Measurements from ENCODE around the gene CALY. TPM values are rescaled to one million over a fixed set of nuclear protein-coding genes. Genes with fewer than 3 reads are reported as not detected.

The CALY gene
- total RNA-seq, 1 experiment from 2014 or later: 0.47 TPM

DNA sequence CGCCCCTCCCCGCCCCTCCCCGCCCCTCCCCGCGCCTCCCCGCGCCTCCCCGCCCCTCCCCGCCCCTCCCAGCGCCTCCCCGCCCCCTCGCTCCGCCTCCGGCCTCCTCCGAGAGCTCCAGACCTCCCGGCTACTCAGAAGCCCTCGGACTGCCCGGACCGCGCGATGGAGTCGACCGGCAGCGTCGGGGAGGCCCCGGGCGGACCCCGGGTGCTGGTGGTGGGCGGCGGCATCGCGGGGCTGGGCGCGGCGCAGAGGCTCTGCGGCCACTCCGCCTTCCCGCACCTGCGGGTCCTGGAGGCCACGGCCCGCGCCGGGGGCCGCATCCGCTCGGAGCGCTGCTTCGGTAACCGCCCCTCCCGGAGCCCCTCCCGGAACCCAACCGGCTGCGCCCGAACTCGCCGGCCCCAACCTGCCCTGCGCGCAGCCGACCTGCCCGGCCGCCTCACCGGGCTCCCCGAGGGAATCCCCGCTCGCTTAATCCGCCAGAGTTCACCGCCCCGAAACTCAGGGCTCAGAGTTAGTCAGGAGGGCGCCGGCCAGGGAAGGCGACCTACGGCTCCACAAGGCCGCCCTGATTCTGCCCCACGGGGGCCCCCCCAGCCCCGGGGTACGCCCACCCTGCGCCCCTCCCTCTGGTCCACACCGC, 42.6 kb upstream of the CALY start, which contains the start of gene PAOX:
PAOX (plus strand) TSS at position 111 of the 649 bp plus-strand sequence; CDS start at position 166, 55 bp downstream.
- H4K20me1 ChIP-seq (ENCODE audit: insufficient read depth): no peaks in the 10 kb centered on the region
- H3K27ac ChIP-seq (ENCODE audit: low read depth, low read length): peak within 1 kb of the TSS; percentile 42; the same call in 1 of the 2 replicates
- H3K4me1 ChIP-seq (ENCODE audit: control insufficient read depth in 1 of 2, insufficient read depth in 2 of 2, low read length in 2 of 2): peaks cover 0 to 6% of the 10 kb centered on the region in 2 experiments; a peak in 1 of 4 replicates
- H3K27me3 ChIP-seq (ENCODE audit: insufficient read depth, low read length): no peaks in the 10 kb centered on the region
- BruUV-seq (replicated peaks): no TSS peak
- DNase-seq (ENCODE audit: low read depth, low spot score) (no peak), ATAC-seq (peak; percentile 75)
- intact Hi-C loops (cut with micrococcal nuclease): no loop called here
- H3K4me2 ChIP-seq (ENCODE audit: low read length): peak within 1 kb of the TSS; percentile 80
- no peaks in the 10 kb centered on the region for H3K79me2 ChIP-seq (ENCODE audit: insufficient read depth, low read length)
- no peaks in the 10 kb centered on the region for H3K36me3 ChIP-seq (ENCODE audit: control insufficient read depth in 1 of 2, insufficient read depth in 2 of 2, low read length in 2 of 2)
- H2AFZ ChIP-seq (ENCODE audit: low read depth, low read length, poor library complexity, severe bottlenecking): no peak within 1 kb of the TSS
- peak within 1 kb of the TSS; percentile 35 for H3K9ac ChIP-seq (ENCODE audit: low read length)
- ChIA-PET RAD21 (ENCODE audit: low non-redundant PET in 1 of 2, low total read pairs in 2 of 2, uncharacterized antibody in 2 of 2, unreplicated experiment in 2 of 2) (no interaction called here), POLR2A (no interaction called here), CTCF (no interaction called here)
- TF ChIP-seq POLR2AphosphoS5 (IDR thresholded peaks at IDR 0.05; ENCODE audit: low read depth, low read length) (peak; percentile 71), CEBPB (IDR thresholded peaks at IDR 0.05; ENCODE audit: low read depth) (no peak), SP1 (IDR thresholded peaks at IDR 0.05; ENCODE audit: low read depth) (no peak), EZH2phosphoT487 (IDR thresholded peaks at IDR 0.05; ENCODE audit: borderline replicate concordance) (no peak), SIN3A (IDR thresholded peaks at IDR 0.05; ENCODE audit: low read depth) (0 out of 2 replicates have a peak, but pooled peaks have one; percentile 31)
- peak within 1 kb of the TSS; percentile 43 to 55 for H3K4me3 ChIP-seq (replicated peaks in 1 of 2; ENCODE audit: low read depth in 1 of 2, low read length in 2 of 2)
- no peaks in the 10 kb centered on the region for H3K9me3 ChIP-seq (ENCODE audit: control insufficient read depth in 1 of 2, insufficient read depth in 1 of 2, low read depth in 1 of 2, low read length in 2 of 2)
- no peaks in the 10 kb centered on the region for H3K9me2 ChIP-seq (ENCODE audit: insufficient read depth)

DNA sequence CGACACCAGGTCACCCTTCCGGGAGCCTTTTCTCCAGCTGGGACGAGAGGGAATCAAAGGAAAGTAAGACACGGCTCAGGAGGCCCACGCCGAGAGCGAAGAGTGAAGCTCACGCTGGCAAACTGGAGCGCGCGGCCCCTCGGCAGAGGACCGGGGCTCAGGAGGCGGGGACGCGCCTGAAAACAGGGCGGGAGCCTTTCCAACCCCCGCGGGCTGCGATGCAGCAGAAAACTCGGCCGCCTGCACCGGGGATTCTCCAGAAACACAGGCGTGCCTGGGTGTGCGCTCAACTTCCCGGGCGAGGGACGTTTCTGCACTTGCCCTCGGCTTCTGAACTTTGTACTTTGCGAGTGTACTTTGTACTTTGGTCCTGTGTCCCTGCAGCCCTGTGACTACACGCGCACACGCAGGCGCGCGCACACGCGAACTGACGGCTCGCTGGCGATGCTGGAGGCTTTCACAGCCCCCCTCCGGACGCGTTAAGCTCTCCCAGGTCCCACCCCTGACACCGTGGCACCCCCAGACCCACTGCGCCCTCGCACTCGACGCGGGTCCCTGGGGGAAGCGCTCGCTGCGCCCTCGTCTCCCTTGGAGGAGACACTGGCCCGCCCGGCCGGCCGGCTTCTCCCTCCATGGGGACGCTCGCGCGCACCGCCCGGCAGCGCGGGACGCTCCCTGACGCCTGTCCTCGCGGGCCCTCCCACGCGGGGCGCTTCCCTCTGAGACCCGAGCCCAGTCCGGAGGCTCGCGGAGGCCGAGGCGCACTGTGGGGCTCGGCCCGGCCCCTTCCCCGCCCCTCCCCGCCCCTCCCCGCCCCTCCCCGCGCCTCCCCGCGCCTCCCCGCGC, 41.8 kb upstream of the CALY start:
- no peaks in the 10 kb centered on the region for H3K36me3 ChIP-seq (ENCODE audit: control insufficient read depth in 1 of 2, insufficient read depth in 2 of 2, low read length in 2 of 2)
- H3K9me2 ChIP-seq (ENCODE audit: insufficient read depth): no peaks in the 10 kb centered on the region
- ChIA-PET CTCF (no interaction called here), RAD21 (ENCODE audit: low non-redundant PET in 1 of 2, low total read pairs in 2 of 2, uncharacterized antibody in 2 of 2, unreplicated experiment in 2 of 2) (no interaction called here), POLR2A (no interaction called here)
- H3K9me3 ChIP-seq (ENCODE audit: control insufficient read depth in 1 of 2, insufficient read depth in 1 of 2, low read depth in 1 of 2, low read length in 2 of 2): no peaks in the 10 kb centered on the region
- H3K79me2 ChIP-seq (ENCODE audit: insufficient read depth, low read length): no peaks in the 10 kb centered on the region
- H2AFZ ChIP-seq (ENCODE audit: low read depth, low read length, poor library complexity, severe bottlenecking): no peak overlapping the region
- peaks cover 0 to 10% of the 10 kb centered on the region in 2 experiments; a peak in 2 of 4 replicates for H3K4me1 ChIP-seq (ENCODE audit: control insufficient read depth in 1 of 2, insufficient read depth in 2 of 2, low read length in 2 of 2)
- intact Hi-C loops (cut with micrococcal nuclease): no loop called here
- H3K9ac ChIP-seq (ENCODE audit: low read length): peak overlapping the region; percentile 35
- peak overlapping the region; percentile 38; the same call in 1 of the 2 replicates for H3K27ac ChIP-seq (ENCODE audit: low read depth, low read length)
- peak overlapping the region; percentile 80 for H3K4me2 ChIP-seq (ENCODE audit: low read length)
- ATAC-seq (peak; percentile 70), DNase-seq (ENCODE audit: low read depth, low spot score) (no peak)
- no TSS peak for BruUV-seq (replicated peaks)
- no peaks in the 10 kb centered on the region for H4K20me1 ChIP-seq (ENCODE audit: insufficient read depth)
- TF ChIP-seq EZH2phosphoT487 (IDR thresholded peaks at IDR 0.05; ENCODE audit: borderline replicate concordance) (no peak), POLR2A (IDR thresholded peaks at IDR 0.05; ENCODE audit: borderline replicate concordance, extremely low read depth, insufficient read depth, insufficient read length) (no peak)
- TF ChIP-seq, protein P1, sequence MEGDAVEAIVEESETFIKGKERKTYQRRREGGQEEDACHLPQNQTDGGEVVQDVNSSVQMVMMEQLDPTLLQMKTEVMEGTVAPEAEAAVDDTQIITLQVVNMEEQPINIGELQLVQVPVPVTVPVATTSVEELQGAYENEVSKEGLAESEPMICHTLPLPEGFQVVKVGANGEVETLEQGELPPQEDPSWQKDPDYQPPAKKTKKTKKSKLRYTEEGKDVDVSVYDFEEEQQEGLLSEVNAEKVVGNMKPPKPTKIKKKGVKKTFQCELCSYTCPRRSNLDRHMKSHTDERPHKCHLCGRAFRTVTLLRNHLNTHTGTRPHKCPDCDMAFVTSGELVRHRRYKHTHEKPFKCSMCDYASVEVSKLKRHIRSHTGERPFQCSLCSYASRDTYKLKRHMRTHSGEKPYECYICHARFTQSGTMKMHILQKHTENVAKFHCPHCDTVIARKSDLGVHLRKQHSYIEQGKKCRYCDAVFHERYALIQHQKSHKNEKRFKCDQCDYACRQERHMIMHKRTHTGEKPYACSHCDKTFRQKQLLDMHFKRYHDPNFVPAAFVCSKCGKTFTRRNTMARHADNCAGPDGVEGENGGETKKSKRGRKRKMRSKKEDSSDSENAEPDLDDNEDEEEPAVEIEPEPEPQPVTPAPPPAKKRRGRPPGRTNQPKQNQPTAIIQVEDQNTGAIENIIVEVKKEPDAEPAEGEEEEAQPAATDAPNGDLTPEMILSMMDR (IDR thresholded peaks at IDR 0.05 in 2 of 3, conservative IDR thresholded peaks at IDR 0.05 in 1 of 3; ENCODE audit: borderline replicate concordance in 1 of 3, insufficient read depth in 1 of 3, low read depth in 2 of 3, low read length in 2 of 3): no peak
- TF ChIP-seq, protein P2, sequence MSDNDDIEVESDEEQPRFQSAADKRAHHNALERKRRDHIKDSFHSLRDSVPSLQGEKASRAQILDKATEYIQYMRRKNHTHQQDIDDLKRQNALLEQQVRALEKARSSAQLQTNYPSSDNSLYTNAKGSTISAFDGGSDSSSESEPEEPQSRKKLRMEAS (IDR thresholded peaks at IDR 0.05): 0 out of 2 replicates have a peak, but pooled peaks have one; percentile 17
- no peaks in the 10 kb centered on the region for H3K27me3 ChIP-seq (ENCODE audit: insufficient read depth, low read length)
- H3K4me3 ChIP-seq (replicated peaks in 1 of 2; ENCODE audit: low read depth in 1 of 2, low read length in 2 of 2): peak overlapping the region; percentile 43 to 55

All from HCT116 (cell line).